Activated CD4-positive, alpha-beta memory T cell treated with anti-CD3 and anti-CD28 coated beads for 36 hours (primary cell): ENCODE data around the gene GMPR2. TPM values are rescaled to one million over a fixed set of nuclear protein-coding genes. Genes with fewer than 3 reads are reported as not detected.

Experiments used
- CTCF ChIA-PET: fragments of 350-600 bp; sonication (Branson Sonifier 250); formaldehyde crosslinking; loops from one replicate; lab custom pipeline; 2021; ENCODE audit warnings: antibody characterized with exemption, inconsistent platforms; lab: Charles Lee
- POLR2A ChIA-PET: fragments of 350-600 bp; sonication (Branson Sonifier 250); formaldehyde crosslinking; loops from one replicate; lab custom pipeline; 2021; ENCODE audit warnings: antibody characterized with exemption; lab: Charles Lee
- DNase-seq: peaks from one replicate; pipeline ENCODE4 v3.0.0-alpha.2; 2020
- H3K27ac Mint-ChIP-seq: one replicate; pipeline ENCODE4 v1.8.0; 2021; ENCODE audit warnings: mixed read lengths
- H3K27me3 Mint-ChIP-seq: one replicate; pipeline ENCODE4 v1.8.0; 2021; ENCODE audit warnings: mixed read lengths
- H3K36me3 Mint-ChIP-seq: one replicate; pipeline ENCODE4 v1.8.0; 2021; ENCODE audit warnings: mixed read lengths
- H3K4me1 Mint-ChIP-seq: one replicate; pipeline ENCODE4 v1.8.0; 2021; ENCODE audit warnings: low read depth, mixed read lengths
- H3K4me3 Mint-ChIP-seq: one replicate; pipeline ENCODE4 v1.8.0; 2021; ENCODE audit warnings: mild to moderate bottlenecking, mixed read lengths
- H3K9me3 Mint-ChIP-seq: one replicate; pipeline ENCODE4 v1.8.0; 2021; ENCODE audit warnings: mixed read lengths
- intact Hi-C: fragments of 100-400 bp; cut with micrococcal nuclease; formaldehyde crosslinking; loops from one replicate; pipeline ENCODE4 v1.15.1; 2023
- total RNA-seq, 2 experiments: library from RNA; stranded (reverse); gene quantifications; one replicate each; pipeline ENCODE4 v1.2.3, GENCODE V29; 2021

GMPR2 gene
- total RNA-seq, 2 experiments from 2014 or later: 56.9 to 64.6 TPM

DNA sequence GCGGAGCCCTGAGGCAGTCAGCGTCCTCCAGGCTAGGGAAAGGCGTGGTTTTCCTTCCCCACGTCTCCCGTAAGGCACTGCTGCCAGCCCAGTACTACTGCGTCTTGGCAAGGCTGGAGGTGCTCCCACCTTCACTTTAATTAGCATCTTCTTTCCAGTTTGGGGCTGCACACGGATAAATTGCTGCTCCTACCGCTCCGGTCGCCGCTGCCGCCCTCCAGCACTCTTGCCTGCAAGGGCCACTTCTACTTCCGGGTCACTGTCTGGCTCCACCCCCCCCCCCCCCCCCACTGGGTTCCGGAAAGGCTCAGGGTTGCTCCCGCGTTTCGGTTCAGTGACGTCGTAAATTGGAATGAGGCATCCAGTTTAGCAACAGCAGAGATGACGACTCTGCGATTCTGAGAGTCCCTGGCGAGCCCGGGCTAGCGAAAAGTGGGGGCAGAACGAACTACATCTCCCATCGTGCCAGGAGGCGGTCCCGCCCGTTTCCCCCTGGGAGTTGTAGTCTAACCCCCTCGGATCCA, 546 bp upstream of the GMPR2 start, which contains the start of gene NEDD8:
Gene NEDD8, minus strand, starts transcription at position 247 of the 524 bp plus-strand sequence. Its CDS starts 100 bp downstream, at position 147.
- ChIA-PET POLR2A (interaction anchor here (0.9 to 2.3 kb wide), 3 partner anchors 10 to 18 kb away, joined by 3 to 17 read pairs (median 4); partner anchors contain the start of genes MDP1 and TINF2), CTCF (interaction anchor here (1.8 to 8.0 kb wide), 3 partner anchors 10 to 75 kb away, joined by 7 to 37 read pairs (median 18); partner anchors contain the start of genes CIDEB and TINF2)
- H3K4me3 Mint-ChIP-seq: peak within 1 kb of the TSS; percentile 93
- intact Hi-C loops: loop anchor here (1.0 to 2.0 kb wide), 9 partner anchors 10 to 211 kb away; partner anchors contain the start of genes CARMIL3, CHMP4A, IPO4 and IRF9
- H3K9me3 Mint-ChIP-seq: no peaks in the 10 kb centered on the region
- H3K27me3 Mint-ChIP-seq: no peaks in the 10 kb centered on the region
- peaks cover 33% of the 10 kb centered on the region for H3K36me3 Mint-ChIP-seq
- H3K27ac Mint-ChIP-seq: peak within 1 kb of the TSS; percentile 90
- H3K4me1 Mint-ChIP-seq: peaks cover 55% of the 10 kb centered on the region
- peak; percentile 96 for DNase-seq

DNA sequence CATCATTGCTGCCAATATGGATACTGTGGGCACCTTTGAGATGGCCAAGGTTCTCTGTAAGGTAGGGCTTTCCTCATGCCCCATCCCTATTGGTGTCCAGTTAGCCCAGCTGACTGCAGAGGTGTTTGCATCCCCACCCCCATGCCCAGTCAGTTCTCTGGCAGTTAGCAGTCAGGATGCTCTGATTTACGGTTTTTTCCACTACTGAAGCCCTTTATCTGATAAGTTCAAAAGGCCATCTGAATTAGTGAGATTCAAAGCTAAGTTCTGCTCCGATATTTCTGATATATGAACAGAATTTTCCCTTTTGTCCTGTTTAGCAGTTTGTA, 773 bp downstream of the GMPR2 start:
- CTCF ChIA-PET: interaction anchor here (0.8 to 8.0 kb wide), 4 partner anchors 9 to 100 kb away, joined by 3 to 37 read pairs (median 12); partner anchors contain the start of genes CIDEB and TINF2
- peak overlapping the region; percentile 90 for H3K27ac Mint-ChIP-seq
- peaks cover 61% of the 10 kb centered on the region for H3K4me1 Mint-ChIP-seq
- H3K9me3 Mint-ChIP-seq: no peaks in the 10 kb centered on the region
- no peaks in the 10 kb centered on the region for H3K27me3 Mint-ChIP-seq
- intact Hi-C loops: loop anchor here (2.0 kb wide), 4 partner anchors 45 to 209 kb away; partner anchors contain the start of genes CARMIL3, IPO4, PSME2 and RNF31
- DNase-seq: peak; percentile 61
- H3K4me3 Mint-ChIP-seq: peak overlapping the region; percentile 93
- POLR2A ChIA-PET: interaction anchor here (0.6 to 2.3 kb wide), 4 partner anchors 9 to 72 kb away, joined by 3 to 17 read pairs (median 4); partner anchors contain the start of genes IRF9 and TINF2
- peaks cover 39% of the 10 kb centered on the region for H3K36me3 Mint-ChIP-seq

DNA sequence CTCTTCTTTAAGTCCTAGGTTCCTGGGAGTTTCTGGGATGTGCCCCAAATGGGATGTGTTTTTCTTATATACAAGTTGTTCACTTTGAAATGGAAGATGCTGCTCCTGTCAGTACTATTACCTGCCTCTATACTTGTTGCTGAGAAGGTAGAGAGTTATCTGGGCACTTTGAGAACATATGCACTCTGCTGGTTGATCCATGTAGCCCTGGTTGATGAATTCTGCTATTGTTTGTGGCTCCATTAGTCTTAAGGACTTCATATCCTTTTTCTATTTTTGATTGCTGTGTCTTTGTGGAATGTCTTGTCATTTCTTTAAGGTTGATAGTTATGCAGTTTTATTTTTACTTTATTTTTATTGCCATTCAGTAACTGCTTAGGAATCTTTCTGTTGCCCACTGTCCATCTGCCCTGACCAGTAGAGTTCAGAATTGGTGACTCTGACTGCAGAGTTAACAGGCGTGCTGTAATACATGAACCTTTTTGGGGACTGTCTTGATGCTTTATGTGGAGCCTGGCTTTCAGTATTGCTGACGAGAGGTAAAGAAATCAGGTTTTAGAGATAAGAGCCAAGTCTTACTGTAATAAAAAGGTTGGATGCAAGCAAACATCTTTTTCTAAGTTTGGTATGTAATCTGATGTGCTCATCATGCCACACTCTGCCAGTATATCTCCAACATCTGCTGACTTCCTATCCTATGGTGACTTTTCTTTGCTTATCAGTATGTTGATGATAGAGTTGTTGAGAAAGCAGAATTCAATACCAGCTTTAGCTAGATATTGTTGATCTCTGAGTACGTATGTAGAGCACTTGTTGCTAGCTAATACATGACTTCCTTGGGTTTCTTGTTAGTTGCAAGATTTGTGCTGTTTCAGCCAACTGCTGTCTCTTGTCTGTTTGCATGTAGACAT, 1.6 kb downstream of the GMPR2 start:
- Mint-ChIP-seq H3K9me3 (no peaks in the 10 kb centered on the region), H3K4me3 (peak overlapping the region; percentile 32), H3K27ac (peak overlapping the region; percentile 46), H3K36me3 (peaks cover 45% of the 10 kb centered on the region), H3K27me3 (no peaks in the 10 kb centered on the region), H3K4me1 (peaks cover 66% of the 10 kb centered on the region)
- no peak for DNase-seq
- ChIA-PET CTCF (interaction anchor here (0.6 to 8.0 kb wide), 11 partner anchors 8 to 202 kb away, joined by 3 to 37 read pairs (median 3); partner anchors contain the start of genes CIDEB, DCAF11, LTB4R2 and NRL), POLR2A (interaction anchor here (0.6 to 2.3 kb wide), 7 partner anchors 8 to 74 kb away, joined by 3 to 17 read pairs (median 4); partner anchors contain the start of genes CHMP4A, IRF9 and TINF2)
- intact Hi-C loops: no loop called here

DNA sequence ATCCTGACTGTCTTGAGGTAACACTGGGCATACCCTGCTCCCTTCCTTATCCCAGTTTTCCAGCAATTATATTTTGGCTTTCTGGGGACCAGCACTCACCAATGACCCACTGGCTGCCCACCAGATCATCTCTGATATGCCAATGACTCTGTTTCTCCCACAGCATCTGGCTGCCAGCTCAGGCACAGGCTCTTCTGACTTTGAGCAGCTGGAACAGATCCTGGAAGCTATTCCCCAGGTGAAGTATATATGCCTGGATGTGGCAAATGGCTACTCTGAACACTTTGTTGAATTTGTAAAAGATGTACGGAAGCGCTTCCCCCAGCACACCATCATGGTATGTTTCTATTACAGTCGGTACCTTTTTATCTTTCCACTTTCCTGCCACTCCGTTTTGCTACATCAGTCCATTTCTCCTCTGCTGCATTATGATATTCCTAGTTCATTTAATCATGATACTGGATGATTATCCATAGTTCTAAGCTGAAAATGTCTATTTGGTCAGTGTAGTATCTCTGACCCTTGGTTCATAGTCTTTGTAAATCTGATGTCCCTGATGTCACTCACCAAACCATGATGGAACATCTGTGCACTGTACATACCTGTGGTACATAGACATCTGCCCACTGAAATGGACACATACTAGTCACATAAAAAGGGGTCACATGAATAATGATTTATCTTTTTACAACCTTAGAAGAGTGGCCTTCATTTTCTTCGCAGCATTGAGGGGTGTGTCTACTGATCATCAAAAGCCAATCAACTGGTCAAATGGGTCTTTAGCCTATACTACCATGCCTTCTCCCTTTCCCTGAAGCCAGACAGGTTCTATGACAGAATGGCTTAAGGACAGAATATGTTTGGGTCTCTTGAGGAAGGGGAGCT, 3.3 kb downstream of the GMPR2 start:
- intact Hi-C loops: no loop called here
- POLR2A ChIA-PET: interaction anchor here (1.0 to 1.2 kb wide), 3 partner anchors 11 to 72 kb away, joined by 3 to 5 read pairs (median 4); partner anchors contain the start of gene CHMP4A
- peak overlapping the region; percentile 59 for H3K27ac Mint-ChIP-seq

DNA sequence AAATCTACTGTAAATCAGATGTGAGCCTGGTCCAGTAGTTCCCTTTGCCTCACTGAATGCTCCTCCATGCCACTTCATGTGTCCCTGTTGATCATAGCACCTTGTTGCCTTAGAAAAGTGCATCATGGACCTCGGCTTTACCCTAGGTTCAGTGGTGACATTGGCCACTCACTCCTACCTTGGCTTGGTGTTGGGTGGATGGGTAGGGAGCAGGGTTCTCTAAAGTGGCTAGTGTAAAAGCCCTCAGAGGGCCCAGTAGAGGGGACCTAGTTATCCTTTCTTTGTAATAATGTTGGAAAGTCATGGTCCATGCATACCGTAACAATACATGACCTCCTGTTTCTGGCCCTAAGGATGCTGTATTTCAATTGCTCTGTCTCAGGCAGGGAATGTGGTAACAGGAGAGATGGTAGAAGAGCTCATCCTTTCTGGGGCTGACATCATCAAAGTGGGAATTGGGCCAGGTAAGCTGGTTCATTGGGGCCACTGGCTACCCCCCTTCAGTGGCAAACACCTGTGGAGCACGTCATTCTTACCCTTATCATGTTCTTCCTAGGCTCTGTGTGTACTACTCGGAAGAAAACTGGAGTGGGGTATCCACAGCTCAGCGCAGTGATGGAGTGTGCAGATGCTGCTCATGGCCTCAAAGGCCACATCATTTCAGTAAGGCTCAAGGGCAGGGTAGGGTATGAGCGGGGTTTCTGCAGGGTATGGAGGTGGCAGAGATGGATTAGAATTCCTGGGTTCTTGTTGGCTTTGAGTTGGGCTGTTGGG, 4.1 kb downstream of the GMPR2 start:
- DNase-seq: no peak
- H3K27ac Mint-ChIP-seq: no peak overlapping the region
- intact Hi-C loops: no loop called here
- POLR2A ChIA-PET: interaction anchor here (1.0 to 1.8 kb wide), 3 partner anchors 21 to 72 kb away, joined by 3 to 5 read pairs (median 4); partner anchors contain the start of genes CIDEB and MDP1
- CTCF ChIA-PET: interaction anchor here (0.7 to 8.0 kb wide), 4 partner anchors 34 to 71 kb away, joined by 3 to 37 read pairs (median 12); partner anchors contain the start of gene CIDEB
- no peaks in the 10 kb centered on the region for H3K27me3 Mint-ChIP-seq
- H3K36me3 Mint-ChIP-seq: peaks cover 58% of the 10 kb centered on the region
- H3K9me3 Mint-ChIP-seq: no peaks in the 10 kb centered on the region
- peaks cover 69% of the 10 kb centered on the region for H3K4me1 Mint-ChIP-seq
- H3K4me3 Mint-ChIP-seq: no peak overlapping the region

More for the DNA sequence above, 3.3 kb downstream of the GMPR2 start:
- peaks cover 61% of the 10 kb centered on the region for H3K36me3 Mint-ChIP-seq
- no peaks in the 10 kb centered on the region for H3K9me3 Mint-ChIP-seq
- CTCF ChIA-PET: interaction anchor here (0.6 to 8.0 kb wide), 9 partner anchors 11 to 813 kb away, joined by 3 to 37 read pairs (median 5); partner anchors contain the start of genes CIDEB, LTB4R2 and MDP1
- no peak overlapping the region for H3K4me3 Mint-ChIP-seq
- no peaks in the 10 kb centered on the region for H3K27me3 Mint-ChIP-seq
- H3K4me1 Mint-ChIP-seq: peaks cover 73% of the 10 kb centered on the region
- DNase-seq: peak; percentile 4

DNA sequence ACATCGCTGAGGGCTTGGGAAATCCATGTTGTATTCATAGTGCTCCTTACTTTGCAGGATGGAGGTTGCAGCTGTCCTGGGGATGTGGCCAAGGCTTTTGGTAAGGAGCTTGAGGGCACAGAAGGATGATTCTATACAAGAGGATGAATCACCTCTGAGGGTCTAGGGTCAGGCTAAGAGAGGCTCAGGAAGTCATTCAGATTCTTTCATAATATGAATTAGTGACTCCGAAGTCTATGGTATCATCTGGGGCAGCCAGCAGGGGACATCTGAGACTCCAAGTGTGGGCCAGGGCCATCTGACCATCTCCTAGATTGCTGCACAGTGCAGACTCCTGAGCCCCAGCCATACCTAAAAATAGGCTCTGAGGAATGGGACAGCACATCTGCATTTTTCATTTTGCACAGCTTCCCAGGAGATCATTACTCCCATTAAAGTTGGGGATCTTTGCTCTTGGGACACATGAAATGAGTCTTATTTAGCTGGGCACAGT, 4.8 kb downstream of the GMPR2 start:
- POLR2A ChIA-PET: interaction anchor here (0.8 to 1.8 kb wide), 9 partner anchors 22 to 198 kb away, joined by 3 to 5 read pairs (median 3); partner anchors contain the start of genes CHMP4A, CIDEB, IPO4 and MDP1
- intact Hi-C loops: no loop called here

DNA sequence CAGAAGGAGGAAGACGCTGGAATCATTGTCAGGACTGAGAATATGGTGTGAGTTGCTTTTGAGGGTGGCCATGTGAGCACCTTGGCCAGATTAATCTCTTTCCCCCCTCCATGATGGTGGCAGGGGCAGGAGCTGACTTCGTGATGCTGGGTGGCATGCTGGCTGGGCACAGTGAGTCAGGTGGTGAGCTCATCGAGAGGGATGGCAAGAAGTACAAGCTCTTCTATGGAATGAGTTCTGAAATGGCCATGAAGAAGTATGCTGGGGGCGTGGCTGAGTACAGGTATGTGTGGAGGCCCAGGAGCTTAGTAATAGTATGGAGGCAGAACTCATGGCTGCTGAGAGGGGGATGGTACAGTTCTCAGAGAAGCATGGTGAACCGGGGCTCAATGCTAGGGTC, 5.4 kb downstream of the GMPR2 start:
- POLR2A ChIA-PET: interaction anchor here (0.7 to 1.8 kb wide), 10 partner anchors 22 to 197 kb away, joined by 3 to 5 read pairs (median 3); partner anchors contain the start of genes CHMP4A, CIDEB, IPO4 and IRF9
- CTCF ChIA-PET: interaction anchor here (1.1 to 8.0 kb wide), 6 partner anchors 22 to 193 kb away, joined by 3 to 37 read pairs (median 4); partner anchors contain the start of genes CIDEB, LTB4R and MDP1
- DNase-seq: peak; percentile 19
- Mint-ChIP-seq H3K36me3 (peaks cover 58% of the 10 kb centered on the region), H3K27ac (peak overlapping the region; percentile 81), H3K4me1 (peaks cover 71% of the 10 kb centered on the region), H3K27me3 (no peaks in the 10 kb centered on the region), H3K4me3 (no peak overlapping the region), H3K9me3 (no peaks in the 10 kb centered on the region)
- intact Hi-C loops: no loop called here

More for the DNA sequence above, 4.8 kb downstream of the GMPR2 start:
- peaks cover 58% of the 10 kb centered on the region for H3K36me3 Mint-ChIP-seq
- H3K27me3 Mint-ChIP-seq: no peaks in the 10 kb centered on the region
- peak overlapping the region; percentile 81 for H3K27ac Mint-ChIP-seq
- DNase-seq: no peak
- no peak overlapping the region for H3K4me3 Mint-ChIP-seq
- H3K9me3 Mint-ChIP-seq: no peaks in the 10 kb centered on the region
- H3K4me1 Mint-ChIP-seq: peaks cover 69% of the 10 kb centered on the region
- CTCF ChIA-PET: interaction anchor here (0.7 to 8.0 kb wide), 6 partner anchors 22 to 194 kb away, joined by 3 to 37 read pairs (median 4); partner anchors contain the start of genes CIDEB and MDP1

DNA sequence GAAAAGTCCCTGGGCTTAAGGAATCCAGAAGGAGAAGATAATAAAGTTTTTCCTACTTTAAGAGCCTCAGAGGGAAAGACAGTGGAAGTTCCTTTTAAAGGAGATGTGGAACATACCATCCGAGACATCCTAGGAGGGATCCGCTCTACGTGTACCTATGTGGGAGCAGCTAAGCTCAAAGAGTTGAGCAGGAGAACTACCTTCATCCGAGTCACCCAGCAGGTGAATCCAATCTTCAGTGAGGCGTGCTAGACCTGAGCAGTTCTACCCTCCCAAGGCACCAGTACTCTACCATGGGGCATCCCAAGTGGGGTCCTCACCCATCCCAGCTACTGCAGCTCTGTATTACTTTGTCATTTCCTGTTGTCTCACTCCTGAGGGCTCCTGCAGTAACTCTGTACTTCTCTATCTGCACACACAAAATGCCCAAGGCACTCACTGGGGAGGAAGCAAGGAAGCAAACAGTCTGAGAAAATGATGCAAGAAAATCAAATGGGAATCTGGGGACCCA, 5.9 kb downstream of the GMPR2 start:
- H3K36me3 Mint-ChIP-seq: peaks cover 58% of the 10 kb centered on the region
- DNase-seq: no peak
- H3K9me3 Mint-ChIP-seq: no peaks in the 10 kb centered on the region
- H3K27me3 Mint-ChIP-seq: no peaks in the 10 kb centered on the region
- intact Hi-C loops: no loop called here
- H3K4me3 Mint-ChIP-seq: no peak overlapping the region
- POLR2A ChIA-PET: interaction anchor here (0.7 to 1.8 kb wide), 8 partner anchors 23 to 101 kb away, joined by 3 to 5 read pairs (median 3); partner anchors contain the start of genes CHMP4A, IPO4, IRF9 and MDP1
- H3K4me1 Mint-ChIP-seq: peaks cover 72% of the 10 kb centered on the region
- CTCF ChIA-PET: interaction anchor here (1.1 to 8.0 kb wide), 5 partner anchors 23 to 193 kb away, joined by 3 to 37 read pairs (median 5); partner anchors contain the start of genes CIDEB, LTB4R and MDP1
- H3K27ac Mint-ChIP-seq: peak overlapping the region; percentile 81

DNA sequence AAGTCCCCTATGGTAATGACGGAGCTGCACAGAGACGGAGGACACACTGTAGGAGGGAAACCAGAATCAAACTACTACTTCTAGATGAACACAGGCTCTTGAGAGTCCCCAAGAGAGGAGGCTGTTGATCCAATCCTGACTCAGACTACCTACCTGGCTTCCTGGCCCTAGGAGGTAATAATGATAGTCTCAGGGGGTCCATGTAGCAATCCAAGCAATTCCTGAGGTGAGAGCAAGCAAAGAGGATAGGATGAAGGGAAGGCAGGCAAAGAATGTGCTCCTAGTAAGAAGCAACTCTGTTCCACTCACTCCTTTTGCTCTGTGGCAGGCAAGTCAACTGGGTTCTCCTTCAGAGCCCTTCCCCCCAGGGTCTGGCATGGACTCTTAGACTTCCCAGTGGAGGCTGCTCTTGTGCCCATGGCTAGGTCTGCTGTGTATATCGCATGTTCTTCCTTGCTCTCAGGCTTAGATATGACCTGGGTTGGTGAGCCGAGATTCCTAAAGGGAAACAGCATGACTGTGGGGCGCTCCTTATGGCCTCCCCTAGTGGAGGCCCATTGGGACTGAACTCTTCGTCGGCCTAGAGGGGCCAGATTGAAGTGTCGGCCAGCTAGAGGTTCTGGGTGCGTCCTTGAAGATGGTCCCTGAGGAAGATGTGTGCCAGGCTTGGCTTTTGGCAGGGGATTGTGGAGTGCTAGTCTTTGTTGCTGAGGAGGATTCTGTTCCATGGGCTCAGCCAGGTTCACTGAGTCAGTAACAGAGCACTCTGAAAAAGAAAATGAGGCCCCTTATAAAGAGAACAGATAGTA, 7.6 kb downstream of the GMPR2 start:
- no peak for DNase-seq
- Mint-ChIP-seq H3K4me3 (peak overlapping the region; percentile 84), H3K4me1 (peaks cover 64% of the 10 kb centered on the region), H3K27me3 (no peaks in the 10 kb centered on the region), H3K36me3 (peaks cover 48% of the 10 kb centered on the region), H3K9me3 (no peaks in the 10 kb centered on the region), H3K27ac (peak overlapping the region; percentile 81)
- POLR2A ChIA-PET: interaction anchor here (1.0 kb wide), 1 partner anchor 25 kb away, joined by 4 read pairs; the partner anchor contains the start of gene MDP1
- intact Hi-C loops: no loop called here
- CTCF ChIA-PET: interaction anchor here (1.1 to 9.2 kb wide), 5 partner anchors 57 to 70 kb away, joined by 3 to 224 read pairs (median 37); partner anchors contain the start of genes CIDEB, DHRS1, LTB4R and LTB4R2
